A549 (cell line): Measurements from ENCODE around the gene ANKRD50.

Experiments used
- SMC3 ChIP-seq: fragments of >200 bp; sonication (Bioruptor Twin); formaldehyde crosslinking; IDR thresholded peaks from 3 replicates; pipeline ENCODE4 v1.6.1; 2018; ENCODE audit warnings: inconsistent platforms
- TF ChIP-seq, protein P1 (sequence below): fragments of >200 bp; sonication (Bioruptor Twin); formaldehyde crosslinking; IDR thresholded peaks from 3 replicates; pipeline ENCODE4 v1.5.1; 2016

DNA sequence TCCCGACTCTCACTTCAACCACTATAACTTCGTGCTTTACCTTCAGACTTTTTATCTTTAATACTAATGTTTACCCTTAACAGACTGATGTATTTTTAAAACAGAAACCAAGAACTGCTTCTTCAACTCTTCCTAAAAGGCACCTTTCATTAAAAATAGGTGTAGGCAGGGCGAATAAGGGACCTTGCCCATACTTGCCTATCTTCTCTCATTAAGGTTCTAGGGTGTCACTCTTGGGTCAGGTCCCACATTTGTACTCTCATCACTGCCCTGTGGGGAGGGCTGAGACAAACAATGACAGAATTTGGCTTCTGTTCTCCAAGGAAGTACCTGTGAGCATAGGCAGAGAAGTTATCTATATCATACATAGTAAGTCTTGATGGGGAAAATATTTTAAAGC, 69.7 kb downstream of the ANKRD50 start:
- no peak for TF ChIP-seq SMC3
- TF ChIP-seq, protein P1, sequence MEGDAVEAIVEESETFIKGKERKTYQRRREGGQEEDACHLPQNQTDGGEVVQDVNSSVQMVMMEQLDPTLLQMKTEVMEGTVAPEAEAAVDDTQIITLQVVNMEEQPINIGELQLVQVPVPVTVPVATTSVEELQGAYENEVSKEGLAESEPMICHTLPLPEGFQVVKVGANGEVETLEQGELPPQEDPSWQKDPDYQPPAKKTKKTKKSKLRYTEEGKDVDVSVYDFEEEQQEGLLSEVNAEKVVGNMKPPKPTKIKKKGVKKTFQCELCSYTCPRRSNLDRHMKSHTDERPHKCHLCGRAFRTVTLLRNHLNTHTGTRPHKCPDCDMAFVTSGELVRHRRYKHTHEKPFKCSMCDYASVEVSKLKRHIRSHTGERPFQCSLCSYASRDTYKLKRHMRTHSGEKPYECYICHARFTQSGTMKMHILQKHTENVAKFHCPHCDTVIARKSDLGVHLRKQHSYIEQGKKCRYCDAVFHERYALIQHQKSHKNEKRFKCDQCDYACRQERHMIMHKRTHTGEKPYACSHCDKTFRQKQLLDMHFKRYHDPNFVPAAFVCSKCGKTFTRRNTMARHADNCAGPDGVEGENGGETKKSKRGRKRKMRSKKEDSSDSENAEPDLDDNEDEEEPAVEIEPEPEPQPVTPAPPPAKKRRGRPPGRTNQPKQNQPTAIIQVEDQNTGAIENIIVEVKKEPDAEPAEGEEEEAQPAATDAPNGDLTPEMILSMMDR = no peak
